Amygdala (tissue), 56 donors: ENCODE measurements around the gene FNDC1.

Experiments used
- DNase-seq, 56 donors: peaks; one replicate each; lab custom pipeline; 2025; lab: John Stamatoyannopoulos, UW

Gene FNDC1

GRCh38 chr6:159203304-159204005, 34.3 kb downstream of the FNDC1 start:
- no peak for DNase-seq

- no peak for DNase-seq
Observed at GRCh38 chr6:159204605-159205004, 35.4 kb downstream of the FNDC1 start.

- no peak for DNase-seq
Observed at GRCh38 chr6:159212028-159212427, 42.8 kb downstream of the FNDC1 start.

GRCh38 chr6:159212525-159213280, 43.5 kb downstream of the FNDC1 start:
- DNase-seq = no peak

- DNase-seq = no peak
Observed at GRCh38 chr6:159213405-159213804, 44.2 kb downstream of the FNDC1 start.

- no peak for DNase-seq
Observed at GRCh38 chr6:159214281-159214680, 45.1 kb downstream of the FNDC1 start.

- peak in 16 of 56 donors; percentile 1 to 49 (median 22) for DNase-seq
Observed at GRCh38 chr6:159217595-159218275, 48.5 kb downstream of the FNDC1 start.

- DNase-seq = no peak
Observed at GRCh38 chr6:159220093-159220492, 50.9 kb downstream of the FNDC1 start.

GRCh38 chr6:159221486-159222170, 52.4 kb downstream of the FNDC1 start:
- no peak for DNase-seq

- DNase-seq = no peak
Observed at GRCh38 chr6:159224452-159224851, 55.3 kb downstream of the FNDC1 start.

- no peak for DNase-seq
Observed at GRCh38 chr6:159229651-159230051, 60.5 kb downstream of the FNDC1 start.

- no peak for DNase-seq
Observed at GRCh38 chr6:159232106-159232645, 63.0 kb downstream of the FNDC1 start.

- no peak for DNase-seq
Observed at GRCh38 chr6:159232751-159233150, 63.6 kb downstream of the FNDC1 start.

GRCh38 chr6:159233365-159234101, 64.3 kb downstream of the FNDC1 start:
- DNase-seq = no peak

- DNase-seq = no peak
Observed at GRCh38 chr6:159234102-159234553, 64.9 kb downstream of the FNDC1 start.

- no peak for DNase-seq
Observed at GRCh38 chr6:159238920-159239558, 69.8 kb downstream of the FNDC1 start.

GRCh38 chr6:159249128-159249527, 79.9 kb downstream of the FNDC1 start:
- DNase-seq = no peak

- no peak for DNase-seq
Observed at GRCh38 chr6:159249752-159250151, 80.6 kb downstream of the FNDC1 start.

- no peak for DNase-seq
Observed at GRCh38 chr6:159250633-159251032, 81.4 kb downstream of the FNDC1 start.
